SK-N-MC (cell line): ENCODE results near the gene PIGA.

Experiments
- EZH2 ChIP-seq: fragments of 200-600 bp; sonication (generic); IDR thresholded peaks from one replicate; pipeline ENCODE4 v1.6.1; 2017; ENCODE audit warnings: antibody characterized with exemption
- POLR2AphosphoS5 ChIP-seq: IDR thresholded peaks from 2 replicates; pipeline ENCODE4 v1.6.1; 2012; ENCODE audit warnings: mild to moderate bottlenecking, low read depth, low read length, borderline replicate concordance

DNA sequence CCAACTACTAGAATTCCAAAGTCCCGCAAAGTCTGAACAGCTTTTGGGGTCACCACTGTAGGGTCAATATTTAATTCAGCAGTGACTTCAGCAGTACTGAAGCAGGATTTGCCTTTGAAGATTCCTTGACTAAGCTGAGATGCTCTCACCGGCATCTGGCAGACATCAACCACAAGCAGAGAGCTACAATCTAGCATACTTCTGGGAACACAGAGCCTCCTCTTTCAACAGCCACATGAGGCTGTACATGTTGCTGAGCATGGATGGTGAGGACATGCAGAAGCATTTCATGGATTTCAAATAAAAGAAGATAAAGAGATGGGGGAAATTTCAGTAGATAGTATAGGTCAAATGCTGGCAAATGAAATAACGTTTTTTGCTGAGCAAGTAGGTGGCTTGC, 13.3 kb downstream of the PIGA start:
- TF ChIP-seq EZH2 (no peak), POLR2AphosphoS5 (no peak)
